GM12878 (cell line): Measurements from ENCODE around the gene CNIH2.

ENCODE experiments used
- CTCF ChIP-seq, 3 experiments: IDR thresholded peaks in 2 of 3; conservative IDR thresholded peaks in 1 of 3; 2 replicates each; pipeline ENCODE4 v1.5.1; 2011; ENCODE audit warnings: low read depth in 3 of 3, low read length in 3 of 3, mild to moderate bottlenecking in 3 of 3, control low read depth in 2 of 3, moderate library complexity in 2 of 3, inconsistent platforms in 1 of 3, mixed read lengths in 1 of 3; ENCODE audit not compliant: control insufficient read depth in 2 of 3, insufficient read depth in 1 of 3; ENCODE audit errors: extremely low read depth in 1 of 3
- POLR2A ChIP-seq: IDR thresholded peaks from 2 replicates; pipeline ENCODE4 v1.6.1; 2011; ENCODE audit warnings: low read depth, mild to moderate bottlenecking, low read length
- TF ChIP-seq, protein P1 (sequence below): IDR thresholded peaks from 2 replicates; pipeline ENCODE4 v1.6.1; 2012; ENCODE audit warnings: low read depth, low read length, improper control_type of control experiment

DNA sequence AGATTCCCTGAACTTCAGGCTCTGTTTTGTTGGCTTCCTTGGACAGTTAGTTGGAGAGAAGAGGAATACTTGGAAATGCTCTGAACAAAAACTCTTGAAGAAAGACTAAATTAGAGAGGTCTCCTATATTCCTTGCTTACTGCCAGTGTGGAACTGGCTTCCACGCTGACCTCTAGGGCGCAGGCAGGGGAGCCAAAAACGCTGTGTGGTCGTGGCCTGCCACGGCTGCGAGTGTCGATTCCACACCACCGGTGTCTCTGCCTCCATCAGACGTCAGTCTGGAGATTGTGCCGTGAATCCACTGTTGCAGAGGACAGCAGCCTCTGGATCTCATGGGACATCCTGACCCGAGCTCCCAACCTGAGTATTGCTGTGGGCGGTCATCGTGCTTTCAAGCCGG, 47.0 kb upstream of the CNIH2 start:
- TF ChIP-seq POLR2A: no peak
- TF ChIP-seq, protein P1, sequence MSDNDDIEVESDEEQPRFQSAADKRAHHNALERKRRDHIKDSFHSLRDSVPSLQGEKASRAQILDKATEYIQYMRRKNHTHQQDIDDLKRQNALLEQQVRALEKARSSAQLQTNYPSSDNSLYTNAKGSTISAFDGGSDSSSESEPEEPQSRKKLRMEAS: no peak
- no peak for TF ChIP-seq CTCF (IDR thresholded peaks at IDR 0.05 in 2 of 3, conservative IDR thresholded peaks at IDR 0.05 in 1 of 3; ENCODE audit: control insufficient read depth in 2 of 3, extremely low read depth in 1 of 3, insufficient read depth in 1 of 3, low read depth in 3 of 3, low read length in 3 of 3)
